ENCODE data around the gene YAP1.

YAP1 gene

GRCh38 chr11:102117472-102118113 is 7.3 kb downstream of the YAP1 start:
- no peak for DNase-seq

- DNase-seq = peak; percentile 12
These were observed 8.7 kb downstream of the YAP1 start for GRCh38 chr11:102118937-102119336.

GRCh38 chr11:102119997-102120396 is 9.8 kb downstream of the YAP1 start:
- DNase-seq = peak; percentile 12

GRCh38 chr11:102120437-102120973 is 10.3 kb downstream of the YAP1 start:
- DNase-seq = no peak

GRCh38 chr11:102121329-102121728 is 11.1 kb downstream of the YAP1 start:
- DNase-seq = no peak

GRCh38 chr11:102134597-102134996 is 24.4 kb downstream of the YAP1 start:
- no peak for DNase-seq

DNA sequence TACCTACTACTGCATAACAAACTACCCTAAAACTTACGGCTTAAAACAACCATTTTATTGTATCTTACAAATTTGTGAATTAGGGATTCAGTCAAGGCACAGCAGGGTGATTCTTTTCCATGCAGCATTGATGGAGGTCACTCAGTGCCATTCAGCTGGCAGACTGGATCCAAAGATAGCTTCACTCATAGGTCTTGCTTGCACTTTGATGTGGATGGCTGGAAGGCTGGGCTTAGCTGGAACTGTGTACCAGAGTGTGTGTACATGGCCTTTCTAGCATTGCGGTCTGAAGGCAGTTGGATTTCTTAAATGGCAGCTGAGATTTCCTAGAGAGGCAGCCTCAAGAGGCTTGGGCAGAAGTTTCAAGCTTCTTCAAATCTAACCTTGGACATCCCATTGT is 25.0 kb downstream of the YAP1 start:
- DNase-seq = no peak

DNA sequence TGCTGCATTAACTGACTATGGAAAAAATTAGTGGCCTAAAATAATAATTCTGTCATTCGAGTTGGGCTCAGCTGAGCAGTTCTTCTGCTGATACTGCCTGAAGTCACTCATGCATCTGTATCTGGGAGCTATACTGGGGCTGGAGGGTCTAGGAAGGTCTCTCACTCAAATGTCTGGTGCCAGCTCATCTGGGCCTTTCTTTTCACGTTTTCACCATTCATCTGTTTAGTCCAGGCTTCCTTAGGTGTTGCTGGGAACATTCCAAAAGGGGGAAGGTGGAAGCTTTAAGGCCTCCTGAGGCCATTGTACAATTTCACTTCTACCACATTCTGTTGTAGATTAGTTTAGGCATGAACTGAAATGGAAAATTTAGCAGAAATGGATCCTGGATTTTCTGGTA is 28.0 kb downstream of the YAP1 start:
- no peak for DNase-seq

- no peak for DNase-seq
These were observed 28.4 kb downstream of the YAP1 start for GRCh38 chr11:102138670-102139069.

- no peak for DNase-seq
These were observed 28.8 kb downstream of the YAP1 start for GRCh38 chr11:102139081-102139498.

GRCh38 chr11:102142333-102142732 is 32.1 kb downstream of the YAP1 start:
- no peak for DNase-seq

GRCh38 chr11:102143867-102144266 is 33.6 kb downstream of the YAP1 start:
- DNase-seq = no peak

- no peak for DNase-seq
These were observed 34.4 kb downstream of the YAP1 start for GRCh38 chr11:102144357-102145355.

DNA sequence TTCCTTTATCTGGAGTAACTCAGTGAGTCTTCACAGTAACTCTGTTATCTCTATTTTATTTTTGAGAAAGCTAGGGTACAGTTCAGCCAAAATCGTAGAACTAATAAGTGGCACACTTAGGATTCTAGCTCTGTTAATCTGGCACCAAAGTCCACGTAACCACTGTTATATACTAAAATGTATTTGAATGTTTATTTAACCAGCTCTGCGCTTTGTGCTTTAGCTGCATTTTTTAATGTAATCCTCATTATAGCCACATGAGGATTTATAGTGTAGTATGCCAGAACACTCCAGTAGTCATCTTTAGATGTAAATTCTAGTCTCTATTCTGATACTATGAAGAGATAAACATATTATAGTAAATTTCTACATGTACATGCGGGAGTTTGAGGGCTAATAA is 36.8 kb downstream of the YAP1 start:
- no peak for DNase-seq

- no peak for DNase-seq
These were observed 37.4 kb downstream of the YAP1 start for GRCh38 chr11:102147632-102148031.

- DNase-seq = no peak
These were observed 37.8 kb downstream of the YAP1 start for GRCh38 chr11:102148059-102148458.

DNA sequence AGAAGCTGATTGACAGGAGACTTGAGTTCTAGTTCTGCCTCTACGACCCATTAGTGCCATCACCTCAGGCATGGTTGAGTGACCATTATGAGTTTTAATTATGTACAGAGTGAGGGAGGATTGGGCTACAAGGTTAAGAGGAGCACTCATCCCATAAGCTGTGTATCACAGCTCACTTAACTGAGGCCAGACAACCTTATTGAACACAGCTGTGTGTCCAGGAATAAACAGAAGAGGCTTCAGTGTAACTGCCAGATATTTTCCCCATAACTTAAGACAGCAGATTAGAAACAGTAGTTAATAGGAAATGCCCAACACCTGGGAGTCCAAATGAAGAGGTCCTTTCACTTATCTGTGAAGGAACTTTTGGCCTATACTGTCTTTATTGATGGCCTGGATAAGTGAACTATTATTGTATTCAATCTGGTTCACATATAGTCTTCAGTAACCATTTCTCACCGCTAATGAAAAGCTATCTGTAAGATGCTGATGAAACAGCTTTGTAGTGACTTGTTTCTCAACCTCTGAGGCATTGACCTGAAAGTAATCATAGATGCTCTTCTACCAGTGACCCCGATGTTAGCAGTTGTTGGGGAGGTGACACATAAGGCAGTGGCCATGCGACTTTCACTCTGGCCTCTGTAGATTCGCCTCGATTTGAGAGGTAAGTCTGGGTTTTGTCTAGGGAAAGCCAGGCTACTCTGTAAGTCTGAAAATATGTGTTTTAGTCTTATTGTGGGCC is 41.7 kb downstream of the YAP1 start:
- no peak for DNase-seq

DNA sequence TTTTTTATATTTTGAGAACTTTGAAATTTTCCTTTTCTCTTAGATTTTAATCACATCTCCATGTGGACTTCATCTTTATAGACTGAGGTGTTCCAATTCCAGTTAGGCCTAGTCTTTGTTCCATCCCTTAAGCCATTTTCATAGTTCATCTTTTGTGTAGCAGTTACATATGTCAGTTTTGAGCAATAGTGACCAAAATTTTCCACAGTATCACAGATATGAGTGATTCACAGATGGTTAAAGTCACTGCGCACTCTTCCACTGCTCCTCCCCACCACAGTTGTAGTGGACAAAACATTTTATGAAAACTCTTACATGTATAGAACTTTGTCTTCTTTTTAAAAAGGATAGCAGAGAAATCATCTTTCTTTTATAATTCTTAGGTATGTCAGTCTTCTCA is 42.8 kb downstream of the YAP1 start:
- no peak for DNase-seq

GRCh38 chr11:102154806-102155205 is 44.6 kb downstream of the YAP1 start:
- no peak for DNase-seq

GRCh38 chr11:102155676-102156075 is 45.4 kb downstream of the YAP1 start:
- no peak for DNase-seq

GRCh38 chr11:102157219-102157618 is 47.0 kb downstream of the YAP1 start:
- no peak for DNase-seq

- no peak for DNase-seq
These were observed 48.0 kb downstream of the YAP1 start for GRCh38 chr11:102158164-102158735.

GRCh38 chr11:102163368-102163767 is 53.1 kb downstream of the YAP1 start:
- no peak for DNase-seq

Measured in NCI-H510A treated with DMSO at 0.1 percent for 48 hours (cell line).